NCI-H1694 (cell line): Measurements from ENCODE around the gene EPAS1.

Source experiments
- DNase-seq: peaks from one replicate; lab custom pipeline; 2025; lab: John Stamatoyannopoulos, UW

Gene EPAS1

GRCh38 chr2:46302005-46302695 is 4.9 kb downstream of the EPAS1 start:
- DNase-seq = no peak

GRCh38 chr2:46303233-46303632 is 6.0 kb downstream of the EPAS1 start:
- no peak for DNase-seq

DNA sequence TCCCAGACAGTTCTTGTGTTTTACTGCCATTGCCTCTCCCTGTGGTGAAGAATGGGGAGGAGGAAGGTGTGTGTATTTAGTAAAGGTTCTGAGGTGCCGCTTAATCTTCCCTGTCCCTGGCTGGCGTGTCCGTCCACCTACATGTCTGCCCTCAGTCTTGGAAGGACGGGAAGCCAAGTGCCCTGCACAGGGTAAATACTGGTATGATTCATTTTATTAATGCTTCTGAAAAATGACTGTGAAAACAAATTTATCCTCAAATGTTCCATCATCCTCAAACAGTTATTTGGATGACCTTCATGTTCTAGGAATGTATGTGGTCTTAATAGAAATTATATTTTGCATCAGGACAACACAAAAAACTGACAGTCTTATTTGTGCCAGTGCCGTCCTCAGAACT is 6.6 kb downstream of the EPAS1 start:
- no peak for DNase-seq

GRCh38 chr2:46304635-46305034 is 7.4 kb downstream of the EPAS1 start:
- DNase-seq = no peak

GRCh38 chr2:46305187-46305586 is 8.0 kb downstream of the EPAS1 start:
- DNase-seq = no peak

DNA sequence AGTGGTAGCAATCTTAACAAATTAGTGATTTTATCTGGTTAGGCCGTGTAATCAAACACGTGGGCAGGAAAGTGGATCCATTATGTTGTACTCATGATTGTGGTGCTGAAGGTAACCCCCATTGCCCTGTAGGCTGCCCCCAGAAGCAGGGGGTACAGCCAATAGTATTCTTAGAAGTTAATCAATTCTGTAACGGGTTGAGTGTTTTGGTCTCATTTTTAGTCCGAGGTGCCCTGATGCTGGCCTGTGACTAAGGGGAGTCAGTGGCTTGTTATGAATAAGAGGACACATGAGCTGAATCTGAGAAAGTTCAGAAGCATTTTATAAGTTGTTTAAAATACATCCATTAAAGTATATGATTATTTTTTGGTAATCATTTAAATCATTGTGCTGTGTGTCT is 8.6 kb downstream of the EPAS1 start:
- DNase-seq = no peak

GRCh38 chr2:46306330-46306751 is 9.1 kb downstream of the EPAS1 start:
- no peak for DNase-seq

DNA sequence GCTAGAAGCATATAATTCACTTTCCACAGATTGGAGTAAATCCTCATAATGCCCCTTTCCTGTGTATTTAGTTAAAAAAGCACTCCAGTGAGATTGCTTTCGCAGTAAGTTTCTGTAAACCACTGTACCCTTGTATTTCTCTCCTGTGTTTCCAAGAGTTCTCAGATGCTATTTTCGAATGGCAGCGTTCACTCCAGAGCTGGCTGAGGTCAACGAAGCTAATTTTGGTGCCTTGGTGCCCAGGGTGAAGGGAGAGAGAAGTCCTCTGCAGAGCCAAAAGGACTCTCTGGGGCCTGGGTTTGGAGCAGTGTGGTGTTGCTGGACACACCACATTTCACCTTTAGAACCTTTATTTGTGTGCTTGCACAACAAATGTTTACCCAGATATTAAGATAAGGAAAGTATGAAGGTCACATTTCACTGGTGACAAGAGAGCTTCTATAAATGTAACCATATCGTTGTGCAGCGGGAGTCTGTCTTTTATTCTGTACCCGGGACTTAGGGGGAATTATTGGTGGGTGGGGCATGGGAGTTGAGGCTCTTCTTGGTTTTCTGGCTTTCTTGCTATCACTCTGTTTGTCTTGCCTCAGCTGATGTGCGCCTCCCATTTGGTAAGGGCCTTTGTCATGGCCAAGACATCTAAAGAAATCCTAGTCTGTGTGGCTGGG is 9.9 kb downstream of the EPAS1 start:
- DNase-seq = no peak

DNA sequence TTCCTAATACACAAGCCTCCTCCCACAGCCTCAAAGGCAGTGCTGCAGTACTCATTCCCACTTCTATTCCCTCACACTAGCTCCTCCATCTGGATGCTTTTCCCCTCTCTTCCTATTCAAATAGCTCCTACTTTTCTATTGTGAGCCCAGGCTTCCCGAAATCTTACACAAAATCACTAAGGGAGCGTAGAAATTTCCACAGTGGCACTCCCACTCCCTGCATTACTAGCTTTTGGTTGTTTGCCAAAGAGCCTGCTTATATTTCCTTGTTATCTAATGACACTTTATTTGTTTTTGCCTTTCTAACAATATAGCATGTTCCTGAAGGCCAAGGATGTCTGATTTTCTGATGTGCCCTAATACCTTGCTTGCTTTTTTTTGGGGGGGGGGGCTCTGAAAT is 10.9 kb downstream of the EPAS1 start:
- DNase-seq = no peak

DNA sequence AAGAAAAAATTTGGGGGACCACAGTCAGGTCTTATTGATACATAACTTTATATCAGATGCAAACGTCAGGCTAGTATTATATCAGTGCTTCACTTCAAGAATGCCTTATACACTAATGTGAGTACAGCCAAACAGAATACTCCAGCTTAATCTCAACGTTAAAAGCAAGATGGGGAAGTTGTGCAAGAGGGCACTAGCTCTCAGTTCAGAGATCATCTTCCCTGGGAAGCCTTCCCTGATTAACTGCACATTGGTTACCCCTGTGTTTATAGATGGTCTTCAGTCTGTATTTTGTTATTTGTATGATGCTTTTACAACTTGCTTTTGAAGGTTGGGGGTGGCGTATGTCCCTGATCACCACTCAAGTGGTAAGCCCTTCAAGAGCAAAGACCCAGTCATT is 11.4 kb downstream of the EPAS1 start:
- DNase-seq = no peak

GRCh38 chr2:46309052-46309953 is 12.1 kb downstream of the EPAS1 start:
- DNase-seq = no peak

GRCh38 chr2:46310446-46310845 is 13.2 kb downstream of the EPAS1 start:
- no peak for DNase-seq

GRCh38 chr2:46311651-46312223 is 14.5 kb downstream of the EPAS1 start:
- DNase-seq = no peak

GRCh38 chr2:46313063-46313462 is 15.9 kb downstream of the EPAS1 start:
- DNase-seq = no peak

DNA sequence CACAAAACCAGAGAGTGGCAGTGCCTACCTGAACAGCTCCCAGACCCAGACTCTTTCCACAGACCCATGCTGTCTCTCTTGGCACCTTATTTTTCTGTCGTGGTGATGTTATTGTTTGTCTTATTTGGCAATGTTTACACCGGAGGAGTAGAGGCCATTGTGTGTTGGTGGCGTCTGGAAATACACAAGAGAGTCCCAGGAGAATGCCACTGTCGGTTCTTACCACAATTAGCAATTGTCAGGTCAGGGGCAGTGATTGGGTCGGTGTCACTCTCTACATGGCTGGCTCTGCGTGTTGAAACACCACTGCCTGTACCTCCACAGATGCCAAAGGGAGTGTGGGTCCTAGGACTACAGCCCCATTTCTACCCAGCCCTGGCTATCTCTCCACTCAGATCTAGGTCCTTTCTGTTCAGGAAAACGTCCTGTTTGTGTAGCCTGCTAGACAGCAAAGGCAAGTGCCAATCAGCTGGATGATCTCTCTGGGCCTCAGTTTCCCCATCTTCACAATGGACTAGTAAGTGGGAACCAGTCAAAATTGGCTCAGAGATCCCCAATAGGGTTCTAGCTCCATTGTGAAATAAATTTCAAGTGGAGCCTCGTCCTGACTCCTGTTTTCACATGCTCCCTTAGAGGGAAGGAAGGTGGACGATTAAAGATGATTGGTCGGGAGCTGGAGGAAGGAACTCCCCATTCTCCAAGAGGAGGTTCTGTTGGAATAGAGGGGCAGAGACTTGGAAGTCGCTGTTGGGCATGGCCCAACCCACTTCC is 17.0 kb downstream of the EPAS1 start:
- DNase-seq = no peak

- no peak for DNase-seq
These were observed 18.1 kb downstream of the EPAS1 start for GRCh38 chr2:46315103-46315890.

- no peak for DNase-seq
These were observed 19.9 kb downstream of the EPAS1 start for GRCh38 chr2:46317094-46317486.

DNA sequence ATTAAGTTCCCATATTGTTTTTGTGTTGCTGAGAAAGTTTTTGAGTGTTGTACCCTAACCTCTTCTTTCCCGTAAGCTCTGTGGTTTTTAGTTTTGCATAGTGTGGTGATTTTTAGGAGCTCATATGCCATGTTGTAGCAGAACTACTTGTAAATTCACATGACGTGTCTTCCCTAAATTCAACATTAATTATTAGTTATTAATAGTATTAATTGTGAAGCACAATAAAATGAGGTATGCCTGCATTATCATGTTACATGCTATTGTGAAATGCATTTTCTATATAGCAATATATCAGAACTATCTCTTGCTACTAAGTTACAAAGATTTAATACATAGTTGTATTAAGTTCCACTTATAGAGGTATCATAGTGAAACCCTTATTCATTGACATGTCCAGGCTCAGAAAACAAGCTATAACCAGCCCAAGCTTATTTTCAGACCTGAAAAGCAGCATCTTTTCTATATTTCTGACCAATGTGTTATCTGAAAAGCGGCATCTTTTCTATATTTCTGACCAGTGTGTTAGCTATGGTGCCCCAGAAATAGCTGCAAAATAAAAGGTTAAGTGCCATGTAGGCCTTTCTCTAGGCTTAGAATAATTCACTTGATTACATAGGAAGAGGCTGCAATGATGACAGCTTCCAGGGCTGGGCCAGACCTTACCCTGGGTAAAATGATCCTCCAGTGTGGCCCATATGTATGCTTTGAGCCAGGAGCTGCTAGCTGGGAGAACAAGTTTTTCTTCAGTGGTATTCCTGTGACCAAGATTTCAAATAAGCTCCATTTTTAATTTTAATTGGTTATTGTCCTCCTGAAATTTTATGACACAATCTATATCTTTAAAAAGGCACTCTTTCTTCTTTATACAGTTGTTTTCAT is 21.6 kb downstream of the EPAS1 start:
- DNase-seq = no peak

- DNase-seq = no peak
These were observed 22.5 kb downstream of the EPAS1 start for GRCh38 chr2:46319711-46320110.

- no peak for DNase-seq
These were observed 22.9 kb downstream of the EPAS1 start for GRCh38 chr2:46320141-46320567.
